Endothelial cell of umbilical vein (primary cell): ENCODE results near the gene KSR1.

Experiments used
- EZH2 ChIP-seq: IDR thresholded peaks from 2 replicates; pipeline ENCODE4 v1.6.1; 2012; ENCODE audit warnings: borderline replicate concordance, low read depth, mild to moderate bottlenecking, moderate library complexity, low read length, inconsistent platforms; ENCODE audit not compliant: severe bottlenecking
- JUN ChIP-seq: IDR thresholded peaks from 2 replicates; pipeline ENCODE4 v1.6.1; 2011; ENCODE audit warnings: borderline replicate concordance, low read depth; ENCODE audit not compliant: insufficient read length, insufficient read depth
- MYC ChIP-seq: IDR thresholded peaks from one replicate; pipeline ENCODE4 v1.6.1; 2011; ENCODE audit warnings: mild to moderate bottlenecking, low read depth, low read length

- no peak for TF ChIP-seq JUN
- no peak for TF ChIP-seq MYC
- no peak for TF ChIP-seq EZH2
Measured at GRCh38 chr17:27518545-27519521, 62.6 kb downstream of the KSR1 start.
